H1 (cell line): ENCODE results near the gene PTBP3. TPM values are rescaled to one million over a fixed set of nuclear protein-coding genes. Genes with fewer than 3 reads are reported as not detected.

ENCODE experiments used
- CTCF ChIA-PET: fragments of 300-600 bp; sonication (Branson Sonifier 250); formaldehyde crosslinking; loops from one replicate; lab custom pipeline; 2021; ENCODE audit not compliant: partially characterized antibody; lab: Charles Lee
- POLR2A ChIA-PET: fragments of 300-600 bp; sonication (Branson Sonifier 250); formaldehyde crosslinking; loops from one replicate; lab custom pipeline; 2021; ENCODE audit warnings: inconsistent platforms; ENCODE audit not compliant: partially characterized antibody; lab: Charles Lee
- DNase-seq, 2 experiments: peaks; one replicate each; pipeline versions ENCODE4 v3.0.0 to v3.0.0-alpha.2; 2010 to 2022; ENCODE audit warnings: low spot score in 2 of 2, low read depth in 1 of 2, mixed read lengths in 1 of 2
- FAIRE-seq: peaks from 2 replicates; lab custom pipeline; 2011; peaks lifted over from hg19 to GRCh38; lab: Jason Lieb, UNC
- H2AFZ ChIP-seq: 2 replicates; pipeline ENCODE4 v1.8.1; 2012; ENCODE audit warnings: low read length, inconsistent platforms
- H2AK5ac ChIP-seq: 2 replicates; pipeline ENCODE4 v1.6.1; 2013; ENCODE audit warnings: low read depth, low read length
- H2BK120ac ChIP-seq: replicated peaks from 2 replicates; pipeline ENCODE3; 2013; ENCODE audit warnings: low read depth, low read length, inconsistent platforms
- H2BK12ac ChIP-seq: 2 replicates; pipeline ENCODE4 v1.6.1; 2013; ENCODE audit warnings: low read depth, low read length
- H2BK15ac ChIP-seq: 2 replicates; pipeline ENCODE4 v1.6.1; 2013; ENCODE audit warnings: low read length
- H2BK20ac ChIP-seq: 2 replicates; pipeline ENCODE4 v1.6.1; 2013; ENCODE audit warnings: low read length
- H2BK5ac ChIP-seq: 2 replicates; pipeline ENCODE4 v1.6.1; 2013; ENCODE audit warnings: low read depth, low read length
- H3K14ac ChIP-seq: 2 replicates; pipeline ENCODE4 v1.6.1; 2013; ENCODE audit warnings: inconsistent platforms; ENCODE audit not compliant: insufficient read length
- H3K18ac ChIP-seq: 2 replicates; pipeline ENCODE4 v1.6.1; 2013; ENCODE audit warnings: low read length; ENCODE audit errors: extremely low read depth
- H3K23ac ChIP-seq: 2 replicates; pipeline ENCODE4 v1.6.1; 2013; ENCODE audit warnings: inconsistent platforms; ENCODE audit not compliant: insufficient read length
- H3K23me2 ChIP-seq: 2 replicates; pipeline ENCODE4 v1.6.1; 2013; ENCODE audit warnings: low read depth, low read length
- H3K27ac ChIP-seq: 2 replicates; pipeline ENCODE4 v1.6.1; 2011; ENCODE audit warnings: low read depth, low read length, inconsistent platforms
- H3K27me3 ChIP-seq, 4 experiments: replicated peaks in 1 of 4; 1 replicate in 1 of 4; 2 replicates in 3 of 4; pipeline versions ENCODE4 v1.6.1 to v1.8.1; 2011 to 2013; ENCODE audit warnings: low read length in 3 of 4, mild to moderate bottlenecking in 3 of 4, inconsistent platforms in 2 of 4, mixed read lengths in 2 of 4, moderate library complexity in 1 of 4; ENCODE audit not compliant: control insufficient read depth in 3 of 4, insufficient read depth in 3 of 4; ENCODE audit errors: extremely low read depth in 1 of 4
- H3K36me3 ChIP-seq, 4 experiments: 2 replicates each; pipeline versions ENCODE4 v1.6.1 to v1.8.1; 2011 to 2013; ENCODE audit warnings: mild to moderate bottlenecking in 4 of 4, low read length in 3 of 4, moderate library complexity in 2 of 4, control low read depth in 1 of 4, inconsistent platforms in 1 of 4; ENCODE audit not compliant: insufficient read depth in 4 of 4, control insufficient read depth in 2 of 4
- H3K4ac ChIP-seq: replicated peaks from 2 replicates; pipeline ENCODE3; 2013; ENCODE audit warnings: low read length, low read depth, mixed read lengths, inconsistent platforms; ENCODE audit not compliant: insufficient read length
- H3K4me1 ChIP-seq, 4 experiments: replicated peaks in 1 of 4; 1 replicate in 1 of 4; 2 replicates in 3 of 4; pipeline versions ENCODE4 v1.6.1 to v1.8.1; 2011 to 2013; ENCODE audit warnings: low read length in 3 of 4, inconsistent platforms in 2 of 4, mixed read lengths in 1 of 4; ENCODE audit not compliant: insufficient read depth in 4 of 4, control insufficient read depth in 3 of 4
- H3K4me2 ChIP-seq, 2 experiments: 2 replicates each; pipeline versions ENCODE4 v1.6.1 to v1.8.1; 2011 to 2013; ENCODE audit warnings: low read depth in 2 of 2, low read length in 2 of 2, control low read depth in 1 of 2, inconsistent platforms in 1 of 2, mild to moderate bottlenecking in 1 of 2; ENCODE audit not compliant: insufficient read depth in 1 of 2
- H3K4me3 ChIP-seq, 4 experiments: fragments of 200-600, 300-600 bp in 1 of 4; sonication (generic), shearing (Covaris generic), sonication (Bioruptor Twin) in 1 of 4; 2 replicates each; pipeline versions ENCODE4 v1.5.1 to v1.8.1; 2011 to 2016; ENCODE audit warnings: low read length in 4 of 4, low read depth in 3 of 4, control low read depth in 2 of 4, inconsistent platforms in 2 of 4, mild to moderate bottlenecking in 2 of 4, mixed read lengths in 1 of 4, moderate library complexity in 1 of 4; ENCODE audit not compliant: insufficient read depth in 2 of 4; ENCODE audit errors: extremely low read depth in 1 of 4
- H3K56ac ChIP-seq: replicated peaks from 2 replicates; pipeline ENCODE3; 2013; ENCODE audit warnings: low read depth, mild to moderate bottlenecking, mixed read lengths, low read length, inconsistent platforms; ENCODE audit not compliant: insufficient read length
- H3K79me1 ChIP-seq: 2 replicates; pipeline ENCODE4 v1.6.1; 2013; ENCODE audit warnings: low read depth, low read length, control low read depth
- H3K79me2 ChIP-seq, 2 experiments: 2 replicates each; pipeline versions ENCODE4 v1.6.1 to v1.8.1; 2012 to 2013; ENCODE audit warnings: low read length in 2 of 2, mild to moderate bottlenecking in 2 of 2, inconsistent platforms in 1 of 2; ENCODE audit not compliant: insufficient read depth in 2 of 2, control insufficient read depth in 1 of 2
- H3K9ac ChIP-seq, 4 experiments: replicated peaks in 1 of 4; 1 replicate in 1 of 4; 2 replicates in 3 of 4; pipeline versions ENCODE4 v1.6.1 to v1.8.1; 2011 to 2013; ENCODE audit warnings: low read depth in 3 of 4, low read length in 3 of 4, control low read depth in 2 of 4, mild to moderate bottlenecking in 2 of 4, moderate library complexity in 2 of 4, inconsistent platforms in 1 of 4; ENCODE audit errors: extremely low read depth in 1 of 4
- H3K9me3 ChIP-seq, 2 experiments: 2 replicates each; pipeline versions ENCODE4 v1.6.1 to v1.8.1; 2012 to 2013; ENCODE audit warnings: mild to moderate bottlenecking in 2 of 2, moderate library complexity in 2 of 2, control low read depth in 1 of 2, inconsistent platforms in 1 of 2, low read depth in 1 of 2, low read length in 1 of 2, mixed read lengths in 1 of 2; ENCODE audit not compliant: insufficient read depth in 2 of 2
- H4K20me1 ChIP-seq, 2 experiments: replicated peaks in 1 of 2; 2 replicates each; pipeline versions ENCODE3 to v1.8.1; 2011 to 2013; ENCODE audit warnings: inconsistent platforms in 2 of 2, low read length in 2 of 2, mild to moderate bottlenecking in 1 of 2; ENCODE audit not compliant: insufficient read depth in 2 of 2, control insufficient read depth in 1 of 2
- H4K5ac ChIP-seq: 2 replicates; pipeline ENCODE4 v1.6.1; 2013; ENCODE audit warnings: low read length, low read depth, mixed read lengths, inconsistent platforms; ENCODE audit not compliant: insufficient read length
- H4K8ac ChIP-seq: 2 replicates; pipeline ENCODE4 v1.8.0; 2013; ENCODE audit warnings: mild to moderate bottlenecking, moderate library complexity, low read length, inconsistent platforms; ENCODE audit not compliant: insufficient read depth; ENCODE audit errors: extremely low read depth
- H4K91ac ChIP-seq: replicated peaks from 2 replicates; pipeline ENCODE3; 2013; ENCODE audit warnings: low read length, mixed read lengths, inconsistent platforms; ENCODE audit not compliant: insufficient read length
- ATF3 ChIP-seq: IDR thresholded peaks from 2 replicates; pipeline ENCODE4 v1.6.1; 2011; ENCODE audit warnings: low read depth, mild to moderate bottlenecking, low read length; ENCODE audit not compliant: insufficient read depth
- CHD1 ChIP-seq: IDR thresholded peaks from 2 replicates; pipeline ENCODE4 v1.6.1; 2012; ENCODE audit warnings: low read depth, low read length, improper control_type of control experiment
- EZH2 ChIP-seq: fragments of 200-600 bp; sonication (generic); IDR thresholded peaks from 2 replicates; pipeline ENCODE4 v1.7.1; 2012; ENCODE audit warnings: low read depth, mild to moderate bottlenecking, moderate library complexity, low read length, inconsistent platforms; ENCODE audit not compliant: severe bottlenecking
- FOSL1 ChIP-seq: IDR thresholded peaks from 2 replicates; pipeline ENCODE4 v1.6.1; 2011; ENCODE audit warnings: mild to moderate bottlenecking, low read depth, low read length, moderate library complexity; ENCODE audit not compliant: insufficient read depth
- GABPA ChIP-seq: IDR thresholded peaks from 2 replicates; pipeline ENCODE4 v1.6.1; 2011; ENCODE audit warnings: mild to moderate bottlenecking, low read length, moderate library complexity, borderline replicate concordance; ENCODE audit not compliant: insufficient read depth
- HDAC2 ChIP-seq, 2 experiments: fragments of 300-600 bp in 1 of 2; sonication (generic) in 1 of 2; IDR thresholded peaks; 2 replicates each; pipeline ENCODE4 v1.6.1; 2011 to 2012; ENCODE audit warnings: low read depth in 2 of 2, low read length in 2 of 2, mild to moderate bottlenecking in 2 of 2, moderate library complexity in 2 of 2, borderline replicate concordance in 1 of 2, inconsistent platforms in 1 of 2
- HDAC6 ChIP-seq: IDR thresholded peaks from one replicate; pipeline ENCODE4 v1.7.1; 2012; ENCODE audit warnings: low read depth, mild to moderate bottlenecking, inconsistent platforms, low read length, moderate library complexity
- KDM1A ChIP-seq: fragments of 200-600, 300-600 bp; sonication (generic); IDR thresholded peaks from 2 replicates; pipeline ENCODE4 v1.7.1; 2016; ENCODE audit warnings: mild to moderate bottlenecking, low read length, borderline replicate concordance
- SIX5 ChIP-seq: IDR thresholded peaks from 2 replicates; pipeline ENCODE4 v1.6.1; 2011; ENCODE audit warnings: mild to moderate bottlenecking, low read depth, low read length
- SP1 ChIP-seq: IDR thresholded peaks from 2 replicates; pipeline ENCODE4 v1.6.1; 2011; ENCODE audit warnings: low read depth, low read length
- SUZ12 ChIP-seq: fragments of 200-600 bp; sonication (generic); IDR thresholded peaks from 2 replicates; pipeline ENCODE4 v1.6.1; 2012; ENCODE audit warnings: mild to moderate bottlenecking, inconsistent platforms, low read length, moderate library complexity, mixed read lengths
- TCF12 ChIP-seq: IDR thresholded peaks from 2 replicates; pipeline ENCODE4 v1.6.1; 2011; ENCODE audit warnings: low read depth, mild to moderate bottlenecking, low read length
- USF2 ChIP-seq: IDR thresholded peaks from 2 replicates; pipeline ENCODE4 v1.6.1; 2011; ENCODE audit warnings: low read length, improper control_type of control experiment
- WGBS, 2 experiments: shearing (Covaris generic) in 1 of 2; methylation state at CpG; one replicate each; pipeline versions ENCODE4 v1.1.6 to v1.1.7; 2013 to 2015; ENCODE audit warnings: low lambda C conversion rate in 2 of 2, mixed read lengths in 2 of 2, inconsistent platforms in 1 of 2, low coverage in 1 of 2, missing lambda C conversion rate in 1 of 2; ENCODE audit not compliant: insufficient replicate concordance in 2 of 2, insufficient coverage in 1 of 2, insufficient read length in 1 of 2; ENCODE audit errors: extremely low coverage in 1 of 2, missing lambda C conversion rate in 1 of 2; 5-methylcytosine and 5-hydroxymethylcytosine counted together
- polyA plus RNA-seq, 7 experiments: library from polyadenylated mRNA; depleted of rRNA in 3 of 7; stranded (reverse) in 5 of 7; unstranded in 2 of 7; fragments of >200 nt in 5 of 7; fragments of 200-250 nt in 2 of 7; gene quantifications; 1 replicate in 5 of 7; 2 replicates in 1 of 7; 4 replicates in 1 of 7; pipeline versions ENCODE4 v1.2.1 to v1.2.3, GENCODE V29; 2011 to 2013; ENCODE audit warnings: missing spikeins in 2 of 7, mixed read lengths in 2 of 7
- total RNA-seq: library from RNA; stranded (reverse); fragmentation: NEBNext Ultra II Directional; extraction: Animal tissue kit (Norgen Biotek cat#: 25700); gene quantifications from 2 replicates; pipeline ENCODE4 v1.2.1, GENCODE V29; 2021

PTBP3 gene
- total and polyA plus RNA-seq, 2 of the 8 experiments (the other 6 are each of a cell fraction or from before 2014, with no cell fraction given) = 51.0 to 124 TPM

GRCh38 chr9:112207451-112207850, 126.0 kb downstream of the PTBP3 start:
- Histone ChIP-seq H3K56ac (no peak overlapping the region), H3K9me3 (no peaks in the 10 kb centered on the region), H3K18ac (no peak overlapping the region), H3K14ac (no peak overlapping the region), H2BK5ac (no peak overlapping the region), H3K79me1 (no peaks in the 10 kb centered on the region), H4K20me1 (no peaks in the 10 kb centered on the region), H3K4me3 (no peak overlapping the region), H2BK12ac (no peak overlapping the region), H3K23ac (no peak overlapping the region), H3K27ac (no peak overlapping the region), H2BK120ac (no peak overlapping the region), H3K4me1 (no peaks in the 10 kb centered on the region), H3K9ac (no peak overlapping the region), H3K23me2 (no peaks in the 10 kb centered on the region), H3K4ac (no peak overlapping the region), H4K5ac (no peak overlapping the region), H2AFZ (no peak overlapping the region), H4K91ac (no peak overlapping the region), H3K79me2 (no peaks in the 10 kb centered on the region), H3K36me3 (peaks cover 0 to 3% (median 1%) of the 10 kb centered on the region in 4 experiments; a peak in 2 of 8 replicates), H2BK15ac (no peak overlapping the region), H3K4me2 (no peak overlapping the region), H2AK5ac (no peak overlapping the region), H4K8ac (no peak overlapping the region), H2BK20ac (no peak overlapping the region), H3K27me3 (no peaks in the 10 kb centered on the region)
- WGBS, 2 experiments = 90% methylated on average over 1 of the region's 1 CpG; no CpG with 5 or more reads in 1 of the 2 experiments
- FAIRE-seq (no peak), DNase-seq (no peak)
- ChIA-PET POLR2A (no interaction called here), CTCF (interaction anchor here (1.0 kb wide), 1 partner anchor 18 kb away, joined by 3 read pairs; no protein-coding TSS in a partner anchor)
- TF ChIP-seq GABPA (no peak), EZH2 (no peak), TCF12 (no peak), ATF3 (no peak), USF2 (no peak), SP1 (no peak), HDAC2 (IDR thresholded peaks at IDR 0.05; ENCODE audit: borderline replicate concordance in 1 of 2, low read depth in 2 of 2, low read length in 2 of 2) (no peak), KDM1A (no peak), SUZ12 (no peak), FOSL1 (no peak), CHD1 (no peak), HDAC6 (no peak), SIX5 (no peak)
